H9 (cell line): ENCODE results near the gene CDH1. TPM values are rescaled to one million over a fixed set of nuclear protein-coding genes. Genes with fewer than 3 reads are reported as not detected.

Experiments
- DNase-seq: peaks from one replicate; pipeline ENCODE4 v3.0.0-alpha.2; 2017
- H2AFZ ChIP-seq: one replicate; pipeline ENCODE4 v1.6.1; 2013; ENCODE audit warnings: mild to moderate bottlenecking, low read length, control low read depth, moderate library complexity
- H2AK5ac ChIP-seq: 2 replicates; pipeline ENCODE4 v1.6.1; 2013; ENCODE audit warnings: low read length, control low read depth, mixed read lengths; ENCODE audit not compliant: insufficient read length
- H2BK120ac ChIP-seq: one replicate; pipeline ENCODE4 v1.6.1; 2013; ENCODE audit warnings: low read depth, mild to moderate bottlenecking, low read length, control low read depth, inconsistent platforms; ENCODE audit not compliant: poor library complexity, severe bottlenecking
- H2BK12ac ChIP-seq: 2 replicates; pipeline ENCODE4 v1.6.1; 2013; ENCODE audit warnings: low read length, control low read depth, mixed read lengths, low read depth; ENCODE audit not compliant: insufficient read length
- H2BK15ac ChIP-seq: 2 replicates; pipeline ENCODE4 v1.6.1; 2013; ENCODE audit warnings: low read depth, low read length, control low read depth
- H2BK20ac ChIP-seq: one replicate; pipeline ENCODE4 v1.6.1; 2013; ENCODE audit warnings: low read depth, mild to moderate bottlenecking, low read length, control low read depth, inconsistent platforms; ENCODE audit not compliant: poor library complexity, severe bottlenecking
- H2BK5ac ChIP-seq: 2 replicates; pipeline ENCODE4 v1.6.1; 2013; ENCODE audit warnings: low read length, control low read depth, mixed read lengths; ENCODE audit not compliant: insufficient read length
- H3K14ac ChIP-seq: 2 replicates; pipeline ENCODE4 v1.6.1; 2013; ENCODE audit warnings: low read length, control low read depth; ENCODE audit not compliant: insufficient read depth
- H3K18ac ChIP-seq: 2 replicates; pipeline ENCODE4 v1.6.1; 2013; ENCODE audit warnings: low read depth, mild to moderate bottlenecking, mixed read lengths, low read length, control low read depth; ENCODE audit not compliant: insufficient read length
- H3K23ac ChIP-seq: 2 replicates; pipeline ENCODE4 v1.6.1; 2013; ENCODE audit warnings: low read length, control low read depth, mixed read lengths, low read depth; ENCODE audit not compliant: insufficient read length
- H3K23me2 ChIP-seq: 2 replicates; pipeline ENCODE4 v1.6.1; 2013; ENCODE audit warnings: low read depth, mild to moderate bottlenecking, mixed read lengths, low read length, control low read depth; ENCODE audit not compliant: insufficient read length, poor library complexity, severe bottlenecking
- H3K27ac ChIP-seq: 2 replicates; pipeline ENCODE4 v1.5.1; 2013; ENCODE audit warnings: low read length, control low read depth, mixed read lengths, low read depth; ENCODE audit not compliant: insufficient read length
- H3K27me3 ChIP-seq: 2 replicates; pipeline ENCODE4 v1.6.1; 2013; ENCODE audit warnings: low read length, control low read depth, inconsistent platforms; ENCODE audit not compliant: insufficient read depth
- H3K4ac ChIP-seq: 2 replicates; pipeline ENCODE4 v1.6.1; 2013; ENCODE audit warnings: low read depth, mild to moderate bottlenecking, control low read depth, inconsistent platforms, low read length, moderate library complexity
- H3K4me1 ChIP-seq: 2 replicates; pipeline ENCODE4 v1.6.1; 2013; ENCODE audit warnings: low read length, control low read depth, inconsistent platforms; ENCODE audit not compliant: insufficient read depth
- H3K4me2 ChIP-seq: 2 replicates; pipeline ENCODE4 v1.6.1; 2013; ENCODE audit warnings: low read length, control low read depth, mixed read lengths; ENCODE audit not compliant: insufficient read length, insufficient read depth
- H3K56ac ChIP-seq: 2 replicates; pipeline ENCODE4 v1.6.1; 2013; ENCODE audit warnings: low read depth, mild to moderate bottlenecking, mixed read lengths, low read length, control low read depth; ENCODE audit not compliant: insufficient read length
- H3K79me1 ChIP-seq: 2 replicates; pipeline ENCODE4 v1.6.1; 2013; ENCODE audit warnings: low read depth, mild to moderate bottlenecking, moderate library complexity, low read length, control low read depth, inconsistent platforms; ENCODE audit not compliant: insufficient read depth, poor library complexity, severe bottlenecking
- H3K79me2 ChIP-seq: 2 replicates; pipeline ENCODE4 v1.6.1; 2013; ENCODE audit warnings: low read length, control low read depth, inconsistent platforms; ENCODE audit not compliant: insufficient read depth
- H3K9ac ChIP-seq: 2 replicates; pipeline ENCODE4 v1.6.1; 2013; ENCODE audit warnings: low read length, control low read depth, mixed read lengths; ENCODE audit not compliant: insufficient read length; ENCODE audit errors: extremely low read depth
- H3K9me3 ChIP-seq: one replicate; pipeline ENCODE4 v1.6.1; 2013; ENCODE audit warnings: low read depth, low read length, inconsistent platforms; ENCODE audit not compliant: control insufficient read depth
- H3T11ph ChIP-seq: one replicate; pipeline ENCODE4 v1.6.1; 2013; ENCODE audit warnings: mild to moderate bottlenecking, low read length, control low read depth, inconsistent platforms
- H4K20me1 ChIP-seq: one replicate; pipeline ENCODE4 v1.6.1; 2013; ENCODE audit not compliant: control insufficient read depth, insufficient read length, insufficient read depth
- H4K5ac ChIP-seq: 2 replicates; pipeline ENCODE4 v1.6.1; 2013; ENCODE audit warnings: low read depth, mild to moderate bottlenecking, mixed read lengths, low read length, control low read depth; ENCODE audit not compliant: insufficient read length
- H4K8ac ChIP-seq: replicated peaks from 2 replicates; pipeline ENCODE4 v1.6.1; 2013; ENCODE audit warnings: low read length, control low read depth, mixed read lengths, low read depth; ENCODE audit not compliant: insufficient read length
- H4K91ac ChIP-seq: 2 replicates; pipeline ENCODE4 v1.6.1; 2013; ENCODE audit warnings: low read depth, mild to moderate bottlenecking, moderate library complexity, mixed read lengths, low read length, control low read depth; ENCODE audit not compliant: insufficient read length
- H3K27ac Mint-ChIP-seq, 3 experiments: 2 replicates in 2 of 3; 3 replicates in 1 of 3; pipeline ENCODE4 v1.8.0; 2020 to 2021; ENCODE audit warnings: mixed read lengths in 3 of 3, mild to moderate bottlenecking in 1 of 3, moderate library complexity in 1 of 3
- H3K27me3 Mint-ChIP-seq: 2 replicates; pipeline ENCODE4 v1.8.0; 2021; ENCODE audit warnings: low read depth, mild to moderate bottlenecking, moderate library complexity, mixed read lengths
- H3K36me3 Mint-ChIP-seq, 3 experiments: 2 replicates in 2 of 3; 3 replicates in 1 of 3; pipeline ENCODE4 v1.8.0; 2020 to 2021; ENCODE audit warnings: low read depth in 3 of 3, mixed read lengths in 3 of 3; ENCODE audit not compliant: insufficient read depth in 1 of 3
- H3K4me1 Mint-ChIP-seq, 2 experiments: 2 replicates each; pipeline ENCODE4 v1.8.0; 2020; ENCODE audit warnings: mixed read lengths in 2 of 2
- H3K4me3 Mint-ChIP-seq, 2 experiments: 2 replicates in 1 of 2; 3 replicates in 1 of 2; pipeline ENCODE4 v1.8.0; 2020 to 2021; ENCODE audit warnings: mild to moderate bottlenecking in 2 of 2, mixed read lengths in 2 of 2, moderate library complexity in 1 of 2
- H3K9me3 Mint-ChIP-seq, 2 experiments: 2 replicates in 1 of 2; 3 replicates in 1 of 2; pipeline ENCODE4 v1.8.0; 2020; ENCODE audit warnings: mild to moderate bottlenecking in 2 of 2, mixed read lengths in 2 of 2, moderate library complexity in 1 of 2
- CTCF ChIP-seq: fragments of 200-600 bp; sonication (generic); conservative IDR thresholded peaks from 3 replicates; pipeline ENCODE4 v1.8.0; 2021; ENCODE audit warnings: antibody characterized with exemption, mild to moderate bottlenecking
- WGBS: extraction: QIAGEN DNeasy Blood & Tissue Kit; methylation state at CpG from one replicate; pipeline ENCODE4 v1.1.7; 2013; ENCODE audit warnings: missing lambda C conversion rate, low lambda C conversion rate, mixed read lengths; ENCODE audit not compliant: insufficient read length; ENCODE audit errors: extremely low coverage; 5-methylcytosine and 5-hydroxymethylcytosine counted together
- total RNA-seq: library from RNA; stranded (reverse); gene quantifications from 2 replicates; pipeline ENCODE4 v1.2.1, GENCODE V29; 2021

CDH1 gene
- total RNA-seq, 1 experiment from 2014 or later = 237 TPM

- H3K27me3 ChIP-seq = no peaks in the 10 kb centered on the region
- no peak overlapping the region for H4K91ac ChIP-seq
- no peak overlapping the region for H3K56ac ChIP-seq
- peak overlapping the region; percentile 55 to 96 (median 95) for H3K27ac Mint-ChIP-seq
- H3K27ac ChIP-seq = peak overlapping the region; percentile 4
- no peaks in the 10 kb centered on the region for H3K9me3 ChIP-seq
- no peak overlapping the region for H4K5ac ChIP-seq
- H2BK120ac ChIP-seq = no peak overlapping the region
- peak; percentile 79 for DNase-seq
- peak overlapping the region; percentile 37 to 70 for H3K4me3 Mint-ChIP-seq
- no peak overlapping the region for H2AK5ac ChIP-seq
- peak overlapping the region; percentile 61 for H3K18ac ChIP-seq
- no peak for TF ChIP-seq CTCF
- H2BK12ac ChIP-seq = peak overlapping the region; percentile 85
- no peak overlapping the region for H2BK5ac ChIP-seq
- peaks cover 3% of the 10 kb centered on the region for H3K23me2 ChIP-seq
- H2BK15ac ChIP-seq = no peak overlapping the region
- H2BK20ac ChIP-seq = no peak overlapping the region
- H3K14ac ChIP-seq = peak overlapping the region; percentile 67; the same call in 1 of the 2 replicates
- H3K23ac ChIP-seq = no peak overlapping the region
- no peaks in the 10 kb centered on the region; a peak in 1 of 5 replicates for H3K9me3 Mint-ChIP-seq
- H3K4me2 ChIP-seq = peak overlapping the region; percentile 58
- H2AFZ ChIP-seq = no peak overlapping the region
- H3K9ac ChIP-seq = peak overlapping the region; percentile 21
- H3K36me3 Mint-ChIP-seq = peaks cover 9 to 48% (median 36%) of the 10 kb centered on the region in 3 experiments; a peak in 6 of 7 replicates
- peaks cover 74 to 85% of the 10 kb centered on the region in 2 experiments for H3K4me1 Mint-ChIP-seq
- peaks cover 10% of the 10 kb centered on the region; the same call in 1 of the 2 replicates for H3K79me2 ChIP-seq
- no peak overlapping the region for H3T11ph ChIP-seq
- no peak overlapping the region for H4K8ac ChIP-seq
- peaks cover 13% of the 10 kb centered on the region; the same call in 1 of the 2 replicates for H3K4me1 ChIP-seq
- H3K4ac ChIP-seq = no peak overlapping the region
- H4K20me1 ChIP-seq = no peaks in the 10 kb centered on the region
- H3K27me3 Mint-ChIP-seq = no peaks in the 10 kb centered on the region; the same call in 1 of the 2 replicates
- no CpG with 5 or more reads among the region's 11 CpGs for WGBS
- no peaks in the 10 kb centered on the region for H3K79me1 ChIP-seq
Observed at GRCh38 chr16:68744744-68745280, 7.7 kb downstream of the CDH1 start.
